ENCODE results near the gene PPFIBP2. TPM values are rescaled to one million over a fixed set of nuclear protein-coding genes. Genes with fewer than 3 reads are reported as not detected.

Gene PPFIBP2
- total and polyA plus RNA-seq, 10 of the 15 experiments (the other 5 are each of a cell fraction or from before 2014, with no cell fraction given) = 17.3 to 56.3 (median 39.2) TPM

GRCh38 chr11:7512525-7513233 lies 1.1 kb upstream of the PPFIBP2 start (continued):
- TF ChIP-seq POLR2AphosphoS5 (IDR thresholded peaks at IDR 0.05; ENCODE audit: low read length) (peak; percentile 49), BACH1 (IDR thresholded peaks at IDR 0.05; ENCODE audit: borderline replicate concordance) (peak; percentile 54; the same call in 1 of the 2 replicates), CHD1 (IDR thresholded peaks at IDR 0.05; ENCODE audit: low read depth, low read length) (no peak; the same call in 1 of the 2 replicates), RUNX3 (IDR thresholded peaks at IDR 0.05; ENCODE audit: low read length) (peak; percentile 91), ZBED1 (IDR thresholded peaks at IDR 0.05; ENCODE audit: borderline replicate concordance) (no peak), TBL1XR1 (IDR thresholded peaks at IDR 0.05; ENCODE audit: low read depth, low read length) (peak; percentile 95), NFYA (IDR thresholded peaks at IDR 0.05; ENCODE audit: borderline replicate concordance, low read depth, low read length) (no peak), SUZ12 (IDR thresholded peaks at IDR 0.05; ENCODE audit: unreplicated experiment) (no peak), MEF2B (IDR thresholded peaks at IDR 0.05; ENCODE audit: partially characterized antibody, poor library complexity, severe bottlenecking) (peak; percentile 91), FOXM1 (IDR thresholded peaks at IDR 0.05; ENCODE audit: low read depth, low read length) (no peak), WRNIP1 (IDR thresholded peaks at IDR 0.05; ENCODE audit: borderline replicate concordance, low read depth, low read length) (no peak), JUND (IDR thresholded peaks at IDR 0.05; ENCODE audit: low read depth, low read length) (no peak), ZSCAN29 (IDR thresholded peaks at IDR 0.05) (peak; percentile 25; the same call in 1 of the 2 replicates), SIN3A (IDR thresholded peaks at IDR 0.05; ENCODE audit: low read depth, low read length) (peak; percentile 46; the same call in 1 of the 2 replicates), CBX5 (IDR thresholded peaks at IDR 0.05; ENCODE audit: low read depth) (0 out of 2 replicates have a peak, but pooled peaks have one; percentile 27), CHD4 (IDR thresholded peaks at IDR 0.05) (no peak), NR2F1 (conservative IDR thresholded peaks at IDR 0.05) (peak; percentile 98), HSF1 (IDR thresholded peaks at IDR 0.05; ENCODE audit: low read depth, low read length) (no peak), YBX1 (IDR thresholded peaks at IDR 0.05) (no peak), ZZZ3 (IDR thresholded peaks at IDR 0.05; ENCODE audit: control insufficient read depth, insufficient read length, low read depth) (no peak), E2F4 (IDR thresholded peaks at IDR 0.05; ENCODE audit: low read depth, low read length) (no peak), EED (IDR thresholded peaks at IDR 0.05; ENCODE audit: low read depth) (peak; percentile 61), RAD21 (IDR thresholded peaks at IDR 0.05; ENCODE audit: insufficient read depth, low read depth, low read length) (peak; percentile 31; the same call in 1 of the 2 replicates), SMAD1 (IDR thresholded peaks at IDR 0.05; ENCODE audit: low read depth, partially characterized antibody) (peak; percentile 48), MTA2 (IDR thresholded peaks at IDR 0.05; ENCODE audit: low read depth) (peak; percentile 88), SRF (IDR thresholded peaks at IDR 0.05; ENCODE audit: low read depth in 2 of 2, low read length in 2 of 2) (peak in 1 of 2 experiments; percentile 44; a peak in 1 of 4 replicates), ZNF217 (IDR thresholded peaks at IDR 0.05) (no peak), CREM (IDR thresholded peaks at IDR 0.05; ENCODE audit: low read depth) (peak; percentile 81)

All from GM12878 (cell line).